HepG2 (cell line): ENCODE results near the gene NGRN. TPM values are rescaled to one million over a fixed set of nuclear protein-coding genes. Genes with fewer than 3 reads are reported as not detected.

ENCODE experiments used
- ATAC-seq: fragments of 200-7000 bp; cut with Tn5 transposase; 3 replicates; pipeline ENCODE4 v1.9.1; 2020; ENCODE audit warnings: mild to moderate bottlenecking, moderate library complexity
- BruUV-seq: library from RNA; stranded (reverse); fragments of 400-500 nt; replicated peaks from 2 replicates; lab custom pipeline; 2021; lab: Mats Ljungman, UMichigan
- CTCF ChIA-PET: fragments of 300-600 bp; formaldehyde crosslinking; extraction: SDS; loops from one replicate; lab custom pipeline; 2021; ENCODE audit warnings: low total read pairs, inconsistent platforms, low intra/inter-chr PET ratio; lab: Yijun Ruan, JAX
- POLR2A ChIA-PET: fragments of 350-600 bp; sonication (Branson Sonifier 250); formaldehyde crosslinking; loops from one replicate; lab custom pipeline; 2020; ENCODE audit warnings: antibody characterized with exemption, inconsistent platforms; lab: Yijun Ruan, JAX
- DNase-seq: peaks from one replicate; pipeline ENCODE4 v3.0.0-alpha.2; 2015; ENCODE audit warnings: low spot score
- FAIRE-seq: peaks from 3 replicates; lab custom pipeline; 2011; peaks lifted over from hg19 to GRCh38; lab: Jason Lieb, UNC
- H2AFZ ChIP-seq: one replicate; pipeline ENCODE4 v1.6.1; 2011; ENCODE audit warnings: low read length, inconsistent platforms
- H3K27ac ChIP-seq: fragments of 300-600 bp; 3 replicates; pipeline ENCODE4 v1.8.0; 2011; ENCODE audit warnings: mixed run types, mild to moderate bottlenecking, mixed read lengths, low read length, inconsistent platforms; ENCODE audit not compliant: insufficient read depth; ENCODE audit errors: extremely low read length
- H3K27me3 ChIP-seq, 2 experiments: fragments of 200-600 bp in 1 of 2; 2 replicates in 1 of 2; 3 replicates in 1 of 2; pipeline versions ENCODE4 v1.6.0 to v1.8.0; 2011; ENCODE audit warnings: low read length in 2 of 2, mild to moderate bottlenecking in 2 of 2, moderate library complexity in 2 of 2, inconsistent platforms in 1 of 2; ENCODE audit not compliant: insufficient read depth in 2 of 2, control insufficient read depth in 1 of 2
- H3K36me3 ChIP-seq, 2 experiments: fragments of 200-600 bp in 1 of 2; replicated peaks in 1 of 2; 2 replicates in 1 of 2; 3 replicates in 1 of 2; pipeline versions ENCODE4 v1.5.1 to v1.8.0; 2011; ENCODE audit warnings: low read length in 2 of 2, inconsistent platforms in 1 of 2; ENCODE audit not compliant: insufficient read depth in 2 of 2, control insufficient read depth in 1 of 2
- H3K4me1 ChIP-seq: 2 replicates; pipeline ENCODE4 v1.5.1; 2012; ENCODE audit warnings: low read length, inconsistent platforms; ENCODE audit not compliant: insufficient read depth
- H3K4me2 ChIP-seq: 2 replicates; pipeline ENCODE4 v1.6.0; 2011; ENCODE audit warnings: low read depth, low read length, inconsistent platforms
- H3K4me3 ChIP-seq, 3 experiments: fragments of 200-600 bp in 1 of 3; sonication (generic), shearing (Covaris generic) in 1 of 3; replicated peaks in 1 of 3; 2 replicates each; pipeline ENCODE4 v1.5.1; 2011 to 2016; ENCODE audit warnings: low read length in 3 of 3, inconsistent platforms in 2 of 3, low read depth in 2 of 3, mild to moderate bottlenecking in 2 of 3, control low read depth in 1 of 3, mixed read lengths in 1 of 3; ENCODE audit not compliant: insufficient read depth in 1 of 3
- H3K79me2 ChIP-seq: one replicate; pipeline ENCODE4 v1.6.1; 2011; ENCODE audit warnings: low read length, inconsistent platforms; ENCODE audit not compliant: insufficient read depth
- H3K9ac ChIP-seq: 2 replicates; pipeline ENCODE4 v1.6.0; 2011; ENCODE audit warnings: mild to moderate bottlenecking, low read depth, low read length, inconsistent platforms; ENCODE audit not compliant: insufficient read depth
- H3K9me3 ChIP-seq: 2 replicates; pipeline ENCODE4 v1.5.1; 2012; ENCODE audit warnings: mild to moderate bottlenecking, low read length
- H4K20me1 ChIP-seq: 2 replicates; pipeline ENCODE4 v1.6.0; 2011; ENCODE audit warnings: inconsistent platforms, mild to moderate bottlenecking, low read length, moderate library complexity; ENCODE audit not compliant: insufficient read depth
- CREB1 ChIP-seq, 2 experiments: fragments of 450-650 bp in 1 of 2; IDR thresholded peaks; 2 replicates each; pipeline ENCODE4 v1.6.1; 2016 to 2017; ENCODE audit warnings: control low read depth in 1 of 2, mild to moderate bottlenecking in 1 of 2, missing compliant biosample characterization in 1 of 2, missing genetic modification characterization in 1 of 2
- FOXP1 ChIP-seq, 2 experiments: fragments of 450-650 bp in 1 of 2; IDR thresholded peaks; 2 replicates each; pipeline ENCODE4 v1.6.1; 2017 to 2018; ENCODE audit warnings: antibody characterized with exemption in 1 of 2
- NRL ChIP-seq: sonication (generic); formaldehyde crosslinking; IDR thresholded peaks from 2 replicates; pipeline ENCODE4 v1.5.0; 2020; ENCODE audit warnings: missing genetic modification reagents, mild to moderate bottlenecking, moderate library complexity, borderline replicate concordance
- PHF5A ChIP-seq: IDR thresholded peaks from one replicate; pipeline ENCODE4 v1.6.1; 2018; ENCODE audit warnings: low read depth, missing genetic modification reagents; ENCODE audit not compliant: unreplicated experiment
- TOE1 ChIP-seq: sonication (generic); formaldehyde crosslinking; IDR thresholded peaks from 2 replicates; pipeline ENCODE4 v1.4.0; 2020; ENCODE audit warnings: mild to moderate bottlenecking, missing genetic modification reagents
- ZFP91 ChIP-seq: sonication (generic); formaldehyde crosslinking; IDR thresholded peaks from 2 replicates; pipeline ENCODE4 v1.9.0; 2022; ENCODE audit warnings: missing genetic modification reagents, mild to moderate bottlenecking, borderline replicate concordance
- ZMYM4 ChIP-seq: sonication (generic); formaldehyde crosslinking; IDR thresholded peaks from 2 replicates; pipeline ENCODE4 v1.8.1; 2023; ENCODE audit warnings: mild to moderate bottlenecking, missing genetic modification reagents
- ZNF770 ChIP-seq: sonication (generic); formaldehyde crosslinking; IDR thresholded peaks from 2 replicates; pipeline ENCODE4 v1.5.0; 2020; ENCODE audit warnings: mild to moderate bottlenecking, missing genetic modification reagents
- ZNF788 ChIP-seq: sonication (generic); formaldehyde crosslinking; IDR thresholded peaks from 2 replicates; pipeline ENCODE4 v1.5.0; 2020; ENCODE audit warnings: mild to moderate bottlenecking, missing genetic modification reagents, borderline replicate concordance
- ZNF790 ChIP-seq: sonication (generic); formaldehyde crosslinking; IDR thresholded peaks from 2 replicates; pipeline ENCODE4 v1.8.0; 2022; ENCODE audit warnings: missing genetic modification reagents, mild to moderate bottlenecking, borderline replicate concordance
- WGBS: methylation state at CpG from one replicate; pipeline ENCODE4 v1.1.6; 2017; ENCODE audit warnings: low lambda C conversion rate; 5-methylcytosine and 5-hydroxymethylcytosine counted together
- in situ Hi-C: cut with HindIII; loops from 2 replicates; pipeline ENCODE4 v1.10.0; 2017; ENCODE audit warnings: low pct_unique_long_range_greater_than_20kb; ENCODE audit not compliant: extremely low pct_ligation_motif_present
- intact Hi-C: fragments of 100-400 bp; cut with micrococcal nuclease; formaldehyde crosslinking; loops from one replicate; pipeline ENCODE4 v1.10.0; 2022; ENCODE audit not compliant: unreplicated experiment
- polyA plus RNA-seq, 8 experiments: library from polyadenylated mRNA; depleted of rRNA in 3 of 8; stranded (reverse) in 7 of 8; unstranded in 1 of 8; fragments of >200 nt; fragmentation: Illumina TruSeq in 4 of 8; extraction: Trizol in 4 of 8; gene quantifications; 2 replicates each; pipeline versions ENCODE4 v1.2.1 to v1.2.3, GENCODE V29; 2011 to 2016; ENCODE audit warnings: low read depth in 4 of 8, missing spikeins in 1 of 8, mixed read lengths in 1 of 8; ENCODE audit not compliant: insufficient read depth in 1 of 8
- total RNA-seq, 5 experiments: library from RNA; depleted of rRNA; stranded (reverse); fragments of >200 nt; fragmentation: Illumina TruSeq; extraction: Trizol; gene quantifications; 2 replicates each; pipeline ENCODE4 v1.2.3, GENCODE V29; 2016; ENCODE audit warnings: low read depth in 1 of 5
- TF ChIP-seq, protein P1 (sequence below): sonication (generic); formaldehyde crosslinking; IDR thresholded peaks from 2 replicates; pipeline ENCODE4 v1.4.0; 2020; ENCODE audit warnings: missing genetic modification reagents
- TF ChIP-seq, protein P2 (sequence below): sonication (generic); formaldehyde crosslinking; IDR thresholded peaks from 2 replicates; pipeline ENCODE4 v1.5.0; 2020; ENCODE audit warnings: mild to moderate bottlenecking, missing genetic modification reagents, moderate library complexity

Gene NGRN
- total and polyA plus RNA-seq, 2 of the 13 experiments (the other 11 are each of a cell fraction or from before 2014, with no cell fraction given) = 39.8 to 63.7 TPM

- Histone ChIP-seq H3K27ac (no peak overlapping the region), H3K4me3 (peak overlapping the region in 1 of 3 experiments; percentile 24; a peak in 1 of 6 replicates)
- in situ Hi-C loops = loop anchor here (10.0 kb wide), 1 partner anchor 304 kb away; no protein-coding TSS in a partner anchor
- TF ChIP-seq, protein P1, sequence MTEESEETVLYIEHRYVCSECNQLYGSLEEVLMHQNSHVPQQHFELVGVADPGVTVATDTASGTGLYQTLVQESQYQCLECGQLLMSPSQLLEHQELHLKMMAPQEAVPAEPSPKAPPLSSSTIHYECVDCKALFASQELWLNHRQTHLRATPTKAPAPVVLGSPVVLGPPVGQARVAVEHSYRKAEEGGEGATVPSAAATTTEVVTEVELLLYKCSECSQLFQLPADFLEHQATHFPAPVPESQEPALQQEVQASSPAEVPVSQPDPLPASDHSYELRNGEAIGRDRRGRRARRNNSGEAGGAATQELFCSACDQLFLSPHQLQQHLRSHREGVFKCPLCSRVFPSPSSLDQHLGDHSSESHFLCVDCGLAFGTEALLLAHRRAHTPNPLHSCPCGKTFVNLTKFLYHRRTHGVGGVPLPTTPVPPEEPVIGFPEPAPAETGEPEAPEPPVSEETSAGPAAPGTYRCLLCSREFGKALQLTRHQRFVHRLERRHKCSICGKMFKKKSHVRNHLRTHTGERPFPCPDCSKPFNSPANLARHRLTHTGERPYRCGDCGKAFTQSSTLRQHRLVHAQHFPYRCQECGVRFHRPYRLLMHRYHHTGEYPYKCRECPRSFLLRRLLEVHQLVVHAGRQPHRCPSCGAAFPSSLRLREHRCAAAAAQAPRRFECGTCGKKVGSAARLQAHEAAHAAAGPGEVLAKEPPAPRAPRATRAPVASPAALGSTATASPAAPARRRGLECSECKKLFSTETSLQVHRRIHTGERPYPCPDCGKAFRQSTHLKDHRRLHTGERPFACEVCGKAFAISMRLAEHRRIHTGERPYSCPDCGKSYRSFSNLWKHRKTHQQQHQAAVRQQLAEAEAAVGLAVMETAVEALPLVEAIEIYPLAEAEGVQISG (CRISPR knock-in tag) = peak; percentile 60
- no peak for TF ChIP-seq FOXP1 (IDR thresholded peaks at IDR 0.05)
- no peak for TF ChIP-seq FOXP1 (CRISPR knock-in tag; IDR thresholded peaks at IDR 0.05)
- TF ChIP-seq, protein P2, sequence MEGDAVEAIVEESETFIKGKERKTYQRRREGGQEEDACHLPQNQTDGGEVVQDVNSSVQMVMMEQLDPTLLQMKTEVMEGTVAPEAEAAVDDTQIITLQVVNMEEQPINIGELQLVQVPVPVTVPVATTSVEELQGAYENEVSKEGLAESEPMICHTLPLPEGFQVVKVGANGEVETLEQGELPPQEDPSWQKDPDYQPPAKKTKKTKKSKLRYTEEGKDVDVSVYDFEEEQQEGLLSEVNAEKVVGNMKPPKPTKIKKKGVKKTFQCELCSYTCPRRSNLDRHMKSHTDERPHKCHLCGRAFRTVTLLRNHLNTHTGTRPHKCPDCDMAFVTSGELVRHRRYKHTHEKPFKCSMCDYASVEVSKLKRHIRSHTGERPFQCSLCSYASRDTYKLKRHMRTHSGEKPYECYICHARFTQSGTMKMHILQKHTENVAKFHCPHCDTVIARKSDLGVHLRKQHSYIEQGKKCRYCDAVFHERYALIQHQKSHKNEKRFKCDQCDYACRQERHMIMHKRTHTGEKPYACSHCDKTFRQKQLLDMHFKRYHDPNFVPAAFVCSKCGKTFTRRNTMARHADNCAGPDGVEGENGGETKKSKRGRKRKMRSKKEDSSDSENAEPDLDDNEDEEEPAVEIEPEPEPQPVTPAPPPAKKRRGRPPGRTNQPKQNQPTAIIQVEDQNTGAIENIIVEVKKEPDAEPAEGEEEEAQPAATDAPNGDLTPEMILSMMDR = peak; percentile 85
- peak; percentile 40; the same call in 1 of the 2 replicates for TF ChIP-seq NRL (CRISPR knock-in tag)
- TF ChIP-seq TOE1 (CRISPR knock-in tag) = no peak
- no peak for TF ChIP-seq ZNF770 (CRISPR knock-in tag)
- peak; percentile 36; the same call in 1 of the 2 replicates for TF ChIP-seq ZFP91
- TF ChIP-seq CREB1 (IDR thresholded peaks at IDR 0.05) = no peak
- no peak for TF ChIP-seq CREB1 (CRISPR knock-in tag; IDR thresholded peaks at IDR 0.05)
- peak; percentile 47 for TF ChIP-seq PHF5A (CRISPR knock-in tag)
- no peak for TF ChIP-seq ZNF790
- TF ChIP-seq ZMYM4 (CRISPR knock-in tag) = peak; percentile 51
- peak; percentile 63; the same call in 1 of the 2 replicates for TF ChIP-seq ZNF788
Observed at GRCh38 chr15:90300988-90301706, 35.7 kb downstream of the NGRN start.

More at GRCh38 chr15:90300988-90301706, 35.7 kb downstream of the NGRN start:
- Histone ChIP-seq H3K27me3 (no peaks in the 10 kb centered on the region), H4K20me1 (no peaks in the 10 kb centered on the region), H3K9ac (no peak overlapping the region), H3K36me3 (no peaks in the 10 kb centered on the region), H3K4me2 (peak overlapping the region; percentile 45), H3K79me2 (no peaks in the 10 kb centered on the region), H3K4me1 (peaks cover 23% of the 10 kb centered on the region), H2AFZ (no peak overlapping the region), H3K9me3 (no peaks in the 10 kb centered on the region)
- no TSS peak for BruUV-seq
- ChIA-PET POLR2A (interaction anchor here (1.2 kb wide), 1 partner anchor 35 kb away, joined by 3 read pairs; the partner anchor contains the start of gene NGRN), CTCF (no interaction called here)
- 43% methylated on average over 6 of the region's 21 CpGs for WGBS
- intact Hi-C loops = no loop called here
- FAIRE-seq (peak; percentile 64), DNase-seq (peak; percentile 58), ATAC-seq (peak; percentile 97)
